ENCODE measurements around the gene C16orf95.
"Not testable (repeated sequence)": the region's sequence is repeated elsewhere in the genome, so short reads cannot be mapped to it uniquely, and the experiment has no call there.

The C16orf95 gene

DNA sequence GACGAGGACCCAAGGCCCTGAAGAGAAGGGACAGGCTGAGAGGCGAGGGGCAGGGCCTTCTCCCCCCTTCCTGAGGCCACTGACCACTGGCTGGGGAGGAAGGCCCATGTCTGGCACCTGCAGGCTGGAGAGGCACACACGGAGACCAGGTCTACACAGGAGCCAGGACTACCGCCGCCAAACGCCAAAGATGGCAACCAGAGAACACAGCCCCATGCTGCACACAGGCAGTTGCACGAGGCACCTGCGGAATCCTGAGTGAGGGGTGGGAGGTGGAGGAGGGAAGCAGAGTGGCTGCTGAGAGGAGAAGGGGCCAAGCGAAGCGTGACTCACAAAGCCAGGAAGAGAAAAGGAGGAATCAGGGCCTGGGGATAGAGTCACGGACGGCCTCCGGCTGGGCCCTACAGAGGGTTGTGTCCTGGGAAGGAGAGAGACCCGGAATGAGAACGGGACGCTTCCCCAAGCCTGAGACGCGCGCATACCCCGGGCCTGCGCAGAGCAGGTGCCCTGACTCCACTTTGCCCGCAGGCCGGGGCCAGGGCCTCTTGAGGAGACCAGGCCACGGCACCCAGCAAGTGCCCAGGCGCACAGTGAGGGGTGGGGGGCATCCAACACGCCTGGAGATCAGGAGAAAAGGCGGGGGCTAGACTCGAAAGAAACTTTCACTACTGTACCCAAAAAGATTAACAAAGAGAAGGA, 28.7 kb upstream of the C16orf95 start:
- DNase-seq = no peak

GRCh38 chr16:87344931-87345631, 27.9 kb upstream of the C16orf95 start:
- peak; percentile 37 to 65 for DNase-seq

DNA sequence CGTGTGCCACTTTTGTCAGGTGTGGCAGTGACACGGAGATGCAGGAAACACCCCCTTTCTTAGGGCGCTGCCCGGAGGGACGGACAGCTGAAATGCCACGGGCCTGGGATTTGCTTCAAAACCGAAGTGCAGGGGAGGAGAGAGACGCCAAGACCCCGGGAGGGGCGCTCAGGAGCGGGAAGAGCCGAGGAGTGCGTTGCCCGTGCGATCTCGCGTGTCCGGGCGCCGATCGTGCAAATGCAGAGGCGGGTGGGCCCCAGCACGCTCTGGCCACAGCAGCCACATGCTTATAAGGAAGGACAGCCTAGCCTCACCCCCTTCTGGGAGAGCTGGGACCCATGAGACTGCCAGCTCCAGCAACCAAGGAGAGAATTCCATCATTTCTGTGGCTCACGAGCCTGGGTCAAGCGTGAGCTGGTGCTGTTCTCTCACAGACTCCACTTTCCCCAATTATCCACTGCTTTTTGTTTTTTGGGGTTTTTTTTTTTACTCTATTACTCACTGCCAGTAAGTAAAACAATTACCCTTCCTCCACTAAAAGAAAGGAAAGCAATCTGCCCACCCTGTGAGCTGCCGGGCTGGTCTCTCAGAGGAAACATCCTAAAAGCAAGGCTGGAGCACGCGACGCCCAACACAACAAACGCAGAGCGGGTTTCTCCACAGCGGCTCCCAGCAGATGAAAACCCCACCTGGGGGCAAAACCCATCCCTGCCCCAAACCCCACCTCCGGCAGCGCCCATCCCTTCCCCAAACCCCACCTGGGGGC, 27.2 kb upstream of the C16orf95 start:
- no peak for DNase-seq

DNA sequence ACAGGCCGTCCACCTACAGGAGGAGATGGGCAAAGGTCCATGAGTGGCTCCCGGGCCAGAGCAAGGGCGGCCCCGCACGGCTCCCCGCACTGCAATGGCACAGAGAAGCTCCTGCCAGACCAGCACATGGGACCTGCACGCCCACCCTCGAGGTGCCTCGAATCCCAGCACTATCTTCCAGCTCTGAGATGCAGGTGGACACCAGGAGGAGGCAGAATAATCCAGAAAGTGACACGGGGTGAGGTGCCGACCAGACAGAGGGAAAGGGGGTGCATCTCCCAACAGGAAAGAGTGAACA, 26.5 kb upstream of the C16orf95 start:
- no peak for DNase-seq

DNA sequence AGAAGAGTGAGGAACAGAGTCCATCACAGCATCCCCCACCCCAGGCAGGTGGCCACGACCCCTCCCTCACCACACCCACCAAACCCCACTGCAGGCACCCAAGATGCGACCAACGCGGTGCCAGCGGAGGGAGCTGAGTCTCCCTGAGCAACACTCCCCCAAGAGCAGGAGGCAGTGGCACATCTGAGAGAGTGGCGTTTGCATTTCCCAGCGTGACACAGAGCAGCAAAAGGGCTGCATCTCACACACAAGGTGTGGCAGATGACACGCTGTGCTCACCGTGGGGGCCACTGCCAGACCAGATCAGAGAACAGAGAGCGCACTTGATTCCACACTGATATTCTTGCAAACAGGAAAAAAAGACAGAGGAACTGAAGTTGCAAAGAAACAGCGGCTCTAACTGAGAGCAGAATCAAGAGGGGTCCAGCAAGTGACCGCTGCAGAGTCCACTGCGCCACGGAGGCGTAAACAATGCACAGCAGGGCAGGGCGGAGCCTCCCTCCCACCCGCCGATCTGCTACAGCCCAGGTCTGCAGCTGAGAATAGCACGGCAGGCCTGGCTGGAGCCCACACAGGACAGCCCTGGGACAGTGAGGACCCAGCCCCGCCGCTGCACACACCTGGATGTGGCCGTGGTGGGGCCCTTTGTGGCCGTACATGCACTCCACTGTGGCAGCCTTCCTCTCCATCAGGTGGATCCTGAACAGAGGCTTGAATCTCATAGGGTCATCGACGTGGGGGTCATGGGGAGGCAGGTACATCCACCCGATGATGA, 26.0 kb upstream of the C16orf95 start:
- DNase-seq = no peak

GRCh38 chr16:87342504-87342903, 25.3 kb upstream of the C16orf95 start:
- DNase-seq = no peak

- DNase-seq = no peak
These were observed 23.0 kb upstream of the C16orf95 start for GRCh38 chr16:87340198-87340597.

DNA sequence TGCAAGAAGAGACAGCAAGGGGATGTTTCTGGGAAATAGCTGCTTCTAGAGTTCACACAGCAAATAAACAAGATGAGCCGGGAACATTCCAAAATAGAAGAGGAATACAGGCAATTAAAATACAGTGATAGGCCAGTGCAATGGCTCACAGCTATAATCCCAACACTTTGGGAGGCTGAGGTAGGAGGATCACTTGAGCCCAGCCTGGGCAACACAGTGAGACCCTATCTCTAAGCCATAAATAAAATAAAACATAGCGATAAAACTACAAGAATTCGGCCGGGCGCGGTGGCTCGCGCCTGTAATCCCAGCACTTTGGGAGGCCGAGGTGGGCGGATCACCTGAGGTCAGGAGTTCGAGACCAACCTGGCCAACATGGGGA, 22.5 kb upstream of the C16orf95 start:
- not testable (repeated sequence) for DNase-seq

GRCh38 chr16:87339086-87339723, 22.0 kb upstream of the C16orf95 start:
- no peak for DNase-seq

DNA sequence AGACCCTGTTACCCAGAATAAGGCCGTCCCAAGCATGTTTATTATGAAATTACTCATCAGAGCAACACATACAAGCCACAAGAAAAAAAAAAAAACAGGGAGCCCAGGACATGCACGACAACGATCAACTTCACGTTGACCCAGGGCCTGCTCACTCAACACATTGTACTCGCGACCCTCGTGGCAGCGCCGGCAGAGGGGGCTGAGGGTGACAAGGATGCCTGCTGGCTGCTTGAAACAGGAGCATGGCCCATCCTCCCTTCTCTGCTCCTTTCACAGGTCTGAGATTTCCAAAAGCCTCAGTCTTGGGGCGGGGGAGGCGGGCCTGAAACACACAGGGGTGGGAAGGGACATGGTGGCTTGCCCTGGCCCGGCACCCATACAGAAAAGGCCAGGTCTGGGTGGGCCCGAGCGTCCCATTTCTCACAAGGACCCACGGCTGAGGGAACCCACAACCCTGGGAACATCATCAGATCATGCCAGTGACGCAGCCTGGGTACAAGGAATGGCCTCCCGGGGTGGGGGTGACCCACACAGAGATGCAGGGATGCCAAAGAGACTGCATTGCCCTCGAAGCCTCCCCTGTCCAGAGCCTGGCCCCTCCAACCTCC, 21.1 kb upstream of the C16orf95 start:
- DNase-seq = no peak

GRCh38 chr16:87337262-87337771, 20.1 kb upstream of the C16orf95 start:
- DNase-seq = no peak

DNA sequence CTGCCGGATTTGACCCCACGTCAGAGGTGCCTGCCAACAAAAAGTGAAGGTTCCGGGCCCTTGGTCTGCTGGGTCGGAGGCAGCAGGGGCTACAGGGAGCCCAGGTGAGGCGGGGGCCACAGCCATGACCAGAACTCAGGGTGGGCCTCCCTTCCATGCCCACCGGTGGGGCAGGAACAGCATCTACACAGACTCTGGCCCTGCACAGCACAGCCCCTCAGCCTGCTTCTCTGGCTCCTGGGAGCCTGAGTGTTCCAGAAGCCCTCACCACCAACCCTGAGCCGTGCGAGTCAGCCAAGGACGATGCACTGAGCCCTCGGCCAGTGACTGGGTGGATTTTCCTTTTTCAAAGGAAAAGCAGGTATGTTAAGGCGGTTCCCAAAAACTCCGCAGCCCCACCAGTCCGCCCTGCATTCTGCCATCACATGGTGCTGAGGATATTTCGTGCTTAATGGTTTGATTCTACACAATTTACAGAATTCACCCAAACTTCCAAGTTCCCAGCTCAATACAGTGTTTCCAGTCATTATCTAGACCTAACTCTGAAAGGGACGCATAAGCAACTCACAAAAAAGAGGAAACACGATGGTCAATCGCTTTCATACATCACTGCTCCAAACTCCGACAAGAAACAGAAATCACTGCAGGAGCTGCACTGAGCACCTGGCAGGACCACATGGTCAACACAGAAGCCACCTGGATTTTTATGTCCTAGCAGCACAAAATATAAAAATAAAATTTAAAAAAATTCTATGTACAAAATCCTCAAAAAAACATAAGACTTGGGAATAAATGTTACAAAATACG, 19.4 kb upstream of the C16orf95 start:
- no peak for DNase-seq

GRCh38 chr16:87335625-87336433, 18.6 kb upstream of the C16orf95 start:
- no peak for DNase-seq

GRCh38 chr16:87334651-87335624, 17.7 kb upstream of the C16orf95 start:
- DNase-seq = no peak

DNA sequence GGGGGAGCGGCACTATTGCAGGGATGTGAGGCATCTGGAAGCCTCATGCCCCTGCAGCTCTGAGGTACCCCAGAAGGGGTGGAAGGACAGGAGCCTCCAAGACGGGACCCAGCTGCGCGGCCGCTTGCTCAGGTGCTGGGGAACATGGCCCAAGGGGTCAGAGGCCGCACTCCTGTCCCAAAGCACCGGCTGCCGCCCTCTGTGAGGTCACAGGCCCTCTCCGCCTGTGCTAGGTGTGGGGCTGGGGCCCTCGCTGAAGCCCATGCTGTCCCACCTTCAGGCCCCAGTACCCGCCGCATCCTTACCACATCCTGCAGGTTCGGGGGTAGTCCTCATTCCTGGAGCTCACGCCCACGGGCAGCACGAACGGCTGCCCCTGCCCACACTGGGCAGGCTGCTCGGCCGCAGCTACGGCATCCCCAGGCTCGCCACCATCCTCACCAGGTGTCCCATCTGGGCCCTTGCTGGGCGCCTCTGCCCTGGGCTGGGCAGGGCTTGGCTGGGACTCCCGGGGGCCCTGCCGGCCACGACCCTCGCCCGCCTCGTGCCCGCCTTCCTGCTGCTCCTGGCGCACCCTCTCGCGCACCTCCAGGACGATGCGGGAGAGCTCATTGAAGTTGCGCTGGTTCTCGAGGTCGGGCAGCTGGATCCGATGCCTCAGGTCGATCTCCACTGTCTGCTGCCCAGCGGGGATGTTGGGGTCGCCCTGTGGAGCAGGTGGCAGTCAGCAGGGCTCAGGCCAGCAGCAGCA, 16.6 kb upstream of the C16orf95 start:
- no peak for DNase-seq

GRCh38 chr16:87333101-87333500, 15.9 kb upstream of the C16orf95 start:
- DNase-seq = no peak

DNA sequence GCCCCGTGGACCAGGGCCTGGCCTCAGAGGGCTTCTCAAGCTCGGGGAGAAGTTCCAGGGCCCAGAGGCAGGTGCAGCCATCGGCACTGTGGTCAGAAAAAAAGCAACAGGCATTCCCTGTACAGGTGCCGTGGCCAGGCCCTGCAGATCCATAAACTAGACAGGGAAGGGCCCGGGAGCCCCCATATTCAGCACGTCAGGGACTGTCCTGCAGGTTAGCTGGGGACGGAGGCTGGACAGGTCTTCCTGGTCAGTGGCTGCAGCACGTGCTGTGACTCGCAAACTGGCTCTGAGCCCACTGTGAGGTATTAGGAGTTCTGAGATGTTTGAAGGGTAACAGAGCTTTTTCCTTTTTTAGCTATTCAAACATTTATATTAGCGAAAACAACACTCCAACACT, 15.0 kb upstream of the C16orf95 start:
- no peak for DNase-seq

GRCh38 chr16:87331241-87331801, 14.1 kb upstream of the C16orf95 start:
- DNase-seq = no peak

Data from stimulated activated CD4-positive, alpha-beta T cell treated with anti-CD3 and anti-CD28 coated beads, Interleukin-4, amount 100 ng/mL, for 4 hours (primary cell).